GM23248 (cell line): ENCODE results near the gene RAB27B.

Source experiments
- EZH2 ChIP-seq: fragments of 200-600 bp; sonication (generic); IDR thresholded peaks from 2 replicates; pipeline ENCODE4 v1.6.1; 2018; ENCODE audit warnings: antibody characterized with exemption, mild to moderate bottlenecking; ENCODE audit not compliant: insufficient read depth, poor library complexity, severe bottlenecking
- EZH2phosphoT487 ChIP-seq: fragments of 200-600 bp; sonication (generic); IDR thresholded peaks from 2 replicates; pipeline ENCODE4 v1.6.1; 2018; ENCODE audit warnings: antibody characterized with exemption, moderate library complexity, mild to moderate bottlenecking, low read depth; ENCODE audit not compliant: insufficient read depth

DNA sequence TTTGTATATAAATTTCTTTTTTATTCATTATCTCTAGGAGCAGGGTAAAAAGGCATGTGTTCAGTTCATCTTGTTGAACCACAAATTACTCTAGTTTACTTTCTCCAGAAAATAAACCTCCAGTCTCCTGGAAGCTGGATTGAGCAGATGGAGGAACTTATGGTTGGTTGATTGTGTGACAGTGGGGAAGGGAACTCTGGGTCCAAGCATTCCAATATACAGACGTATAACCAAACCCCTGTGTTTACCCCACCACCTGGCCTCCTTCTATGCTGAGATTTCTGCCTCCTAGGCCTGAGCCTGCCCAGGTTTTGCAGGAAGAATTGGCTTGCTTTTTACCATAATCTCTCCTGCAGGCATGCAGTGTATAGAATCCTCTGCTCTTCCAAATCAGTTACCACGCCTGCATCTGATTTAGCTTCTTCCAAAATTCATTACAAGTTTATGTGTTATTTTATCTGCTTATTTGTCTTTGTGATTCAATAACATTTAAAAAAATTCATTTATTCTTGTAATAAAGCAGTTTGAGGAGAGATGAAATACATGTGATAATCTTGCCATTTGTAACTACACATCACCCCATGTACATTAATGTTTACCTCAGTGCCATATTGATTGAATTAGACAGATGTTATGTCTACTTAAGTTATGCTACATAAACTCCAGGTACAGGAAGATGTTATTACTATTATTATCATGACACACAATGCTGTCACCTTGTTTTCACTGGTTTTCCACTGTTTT, 2.5 kb upstream of the RAB27B start:
- TF ChIP-seq EZH2phosphoT487, result no peak
- TF ChIP-seq EZH2, result no peak
